AG20443 (cell line): ENCODE measurements around the gene SELPLG.
"Not testable (repeated sequence)": the region's sequence is repeated elsewhere in the genome, so short reads cannot be mapped to it uniquely, and the experiment has no call there.

Experiments
- DNase-seq: peaks from one replicate; pipeline ENCODE4 v3.0.0; 2012; ENCODE audit warnings: low spot score, mixed read lengths

Gene SELPLG

DNA sequence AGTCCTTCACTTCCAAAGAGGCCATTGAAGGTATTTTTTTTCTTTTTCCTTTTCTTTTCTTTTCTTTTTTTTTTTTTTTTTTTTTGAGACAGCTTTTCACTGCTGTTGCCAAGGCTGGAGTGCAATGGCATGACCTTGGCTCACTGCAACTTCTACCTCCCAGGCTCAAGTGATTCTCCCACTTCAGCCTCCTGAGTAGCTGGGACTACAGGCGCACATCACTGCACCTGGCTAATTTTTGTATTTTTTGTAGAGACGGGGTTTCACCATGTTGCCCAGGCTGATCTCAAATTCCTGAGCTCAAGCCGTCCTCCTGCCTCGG lies 14.8 kb downstream of the SELPLG start:
- DNase-seq, result not testable (repeated sequence)

- peak; percentile 88 for DNase-seq
These were observed 15.4 kb downstream of the SELPLG start for GRCh38 chr12:108618079-108618952.

DNA sequence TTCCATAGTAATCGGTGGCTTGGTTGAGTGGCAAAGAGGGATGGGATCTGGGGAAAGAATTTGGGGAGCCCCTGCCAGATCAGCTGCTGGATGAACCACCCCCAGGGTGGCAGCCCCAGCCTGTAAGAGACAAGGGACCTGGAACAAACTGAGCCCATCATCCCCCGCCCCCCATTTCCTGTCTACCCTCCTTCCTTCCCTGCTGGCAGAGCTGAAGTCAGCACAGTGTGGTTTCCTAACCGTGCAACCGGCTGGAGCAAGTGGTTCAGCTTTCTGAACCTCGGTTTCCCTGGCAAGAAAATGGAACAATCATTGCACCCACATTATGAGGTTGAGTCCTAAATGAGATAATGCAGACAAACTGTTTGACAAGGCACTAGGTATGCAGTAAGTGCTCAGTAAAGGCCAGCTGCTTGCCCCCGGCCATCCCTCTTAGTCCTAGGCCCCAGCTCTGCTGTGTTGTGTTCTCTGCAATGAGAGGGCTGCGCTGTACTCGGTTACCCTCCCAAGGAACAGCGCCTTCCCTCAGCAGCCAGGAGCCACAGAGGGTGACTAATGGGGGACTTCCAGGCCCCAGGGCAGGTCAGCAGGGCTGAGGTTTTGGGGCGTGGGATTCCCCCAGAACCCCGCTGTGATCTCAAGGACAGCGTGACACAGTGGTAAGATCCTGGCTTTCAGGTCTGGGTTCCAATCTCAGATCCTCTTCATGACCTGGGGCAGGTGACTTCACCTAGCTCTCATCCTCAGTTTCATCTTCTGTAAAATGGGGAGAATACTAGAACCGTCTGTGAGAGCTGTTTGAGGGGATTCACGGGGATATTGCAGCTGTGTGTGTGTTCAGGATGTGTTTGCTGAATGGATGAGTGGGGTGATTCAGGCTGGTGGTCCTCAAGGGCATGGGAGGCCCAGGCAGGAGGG lies 16.5 kb downstream of the SELPLG start:
- DNase-seq, result no peak

DNA sequence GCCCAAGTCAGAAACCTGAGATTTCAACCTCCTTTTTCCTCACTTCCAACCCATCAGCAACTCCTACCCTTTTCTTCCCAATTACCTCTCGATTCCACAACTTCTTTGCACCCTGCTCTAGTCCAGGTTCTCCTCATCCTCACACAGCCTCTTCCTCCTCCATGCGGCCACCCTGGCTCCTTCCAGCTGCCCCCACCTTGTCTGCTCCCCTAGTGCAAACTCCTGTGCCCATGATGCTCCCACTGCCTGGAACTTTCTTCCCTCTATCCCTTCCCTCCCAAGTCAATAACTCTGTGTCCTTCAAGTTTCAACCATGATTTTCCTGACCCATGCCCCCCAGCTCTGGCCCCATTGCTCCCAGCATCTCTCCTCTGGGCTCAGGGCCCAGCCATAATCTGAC lies 17.3 kb downstream of the SELPLG start:
- no peak for DNase-seq

DNA sequence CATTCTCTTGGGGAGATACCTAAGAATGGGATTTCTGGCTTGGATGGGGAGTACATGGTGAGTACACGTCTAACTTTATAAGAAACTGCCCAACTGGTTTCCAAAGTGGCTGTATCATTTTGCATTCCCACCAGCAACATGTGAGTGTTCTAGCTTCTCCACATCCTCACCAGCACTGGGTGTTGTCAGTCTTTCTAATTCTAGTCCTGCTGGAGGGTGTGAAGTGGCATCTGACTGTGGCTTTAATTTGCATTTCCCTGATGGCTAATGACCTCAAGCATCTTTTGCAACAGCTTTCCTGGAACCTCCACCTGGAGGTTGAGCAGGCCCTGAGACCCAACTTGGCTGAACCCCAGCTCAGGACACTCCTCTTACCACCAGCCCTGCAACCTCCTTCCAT lies 17.8 kb downstream of the SELPLG start:
- no peak for DNase-seq

GRCh38 chr12:108614639-108615038 lies 19.1 kb downstream of the SELPLG start:
- DNase-seq, result no peak

GRCh38 chr12:108614041-108614440 lies 19.7 kb downstream of the SELPLG start:
- no peak for DNase-seq

- DNase-seq, result no peak
These were observed 20.1 kb downstream of the SELPLG start for GRCh38 chr12:108613548-108613947.

GRCh38 chr12:108612788-108613282 lies 20.9 kb downstream of the SELPLG start:
- no peak for DNase-seq

- peak; percentile 83 for DNase-seq
These were observed 21.7 kb downstream of the SELPLG start for GRCh38 chr12:108611884-108612415.

DNA sequence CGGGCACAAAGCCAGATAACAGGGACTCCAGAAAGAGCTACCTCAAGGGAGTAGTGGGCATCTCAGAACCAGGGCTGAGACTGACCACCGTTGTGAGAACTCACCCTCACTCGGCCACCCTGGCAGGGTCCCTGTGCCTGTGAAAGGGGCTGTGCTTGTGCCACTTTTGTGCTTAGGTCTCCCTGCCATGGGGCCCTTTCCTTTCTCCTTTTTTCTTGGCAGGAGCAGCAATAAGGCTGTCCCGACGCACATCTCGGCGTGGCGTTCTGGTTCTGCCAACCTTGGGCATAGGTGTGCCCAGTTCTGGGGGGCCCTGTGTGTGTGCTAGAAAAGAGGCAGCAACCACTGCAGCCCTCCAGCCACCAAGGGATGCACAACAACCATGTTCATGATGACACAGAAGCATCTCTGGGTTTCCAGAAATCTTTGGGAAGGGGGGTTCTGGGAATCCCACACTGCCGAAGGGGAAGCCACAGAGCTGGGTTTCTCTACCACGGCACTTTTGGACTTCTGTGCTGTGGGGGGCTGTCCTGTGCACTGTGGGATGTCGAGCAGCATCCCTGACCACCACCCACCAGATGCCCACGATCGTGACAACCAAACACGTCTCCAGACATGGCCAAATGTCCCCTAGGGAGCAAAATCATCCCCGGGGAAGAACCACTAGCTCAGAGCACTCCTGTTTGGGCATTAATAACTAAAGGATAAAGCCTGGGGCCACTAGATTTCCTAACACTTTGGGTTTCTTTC lies 22.7 kb downstream of the SELPLG start:
- DNase-seq, result no peak

GRCh38 chr12:108610336-108610815 lies 23.3 kb downstream of the SELPLG start:
- DNase-seq, result no peak

DNA sequence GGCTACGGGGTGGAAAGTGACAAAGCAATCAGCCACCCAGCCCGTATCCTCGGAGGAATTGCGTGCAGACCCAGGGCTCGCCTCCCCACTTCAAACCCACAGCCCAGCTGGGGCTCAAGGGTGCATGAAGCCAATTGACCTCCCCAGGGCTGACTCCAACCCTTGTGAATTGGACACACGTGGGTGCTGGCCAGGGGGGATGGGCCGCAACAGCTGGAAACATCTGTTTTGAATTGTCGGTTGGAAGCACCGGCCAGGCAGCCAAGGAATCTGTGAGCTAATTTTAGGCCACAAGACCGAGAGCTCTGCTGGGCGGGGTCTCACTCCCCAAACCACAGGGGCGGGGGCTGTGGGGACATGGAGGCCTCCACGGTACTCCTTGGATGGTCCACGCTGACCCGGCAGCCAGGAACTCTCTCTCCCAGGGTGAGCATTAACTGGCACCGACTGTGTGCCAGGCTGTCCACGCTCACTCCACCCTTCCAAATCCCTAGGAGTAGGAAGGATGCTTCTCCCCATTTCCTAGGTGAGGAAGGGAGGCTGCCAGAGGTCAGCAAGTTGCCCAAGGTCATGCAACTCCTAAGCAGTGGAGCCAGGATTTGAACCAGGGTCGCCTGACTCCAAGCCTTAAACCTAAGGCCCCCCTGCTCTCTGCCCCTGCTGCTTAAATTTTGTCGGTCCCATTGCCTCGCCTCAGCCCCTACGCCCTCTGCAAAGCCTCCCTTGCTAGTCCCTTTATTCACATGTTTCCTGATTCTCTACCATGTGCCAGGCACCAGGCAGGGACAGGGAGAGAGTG lies 24.0 kb downstream of the SELPLG start:
- DNase-seq, result peak; percentile 91

DNA sequence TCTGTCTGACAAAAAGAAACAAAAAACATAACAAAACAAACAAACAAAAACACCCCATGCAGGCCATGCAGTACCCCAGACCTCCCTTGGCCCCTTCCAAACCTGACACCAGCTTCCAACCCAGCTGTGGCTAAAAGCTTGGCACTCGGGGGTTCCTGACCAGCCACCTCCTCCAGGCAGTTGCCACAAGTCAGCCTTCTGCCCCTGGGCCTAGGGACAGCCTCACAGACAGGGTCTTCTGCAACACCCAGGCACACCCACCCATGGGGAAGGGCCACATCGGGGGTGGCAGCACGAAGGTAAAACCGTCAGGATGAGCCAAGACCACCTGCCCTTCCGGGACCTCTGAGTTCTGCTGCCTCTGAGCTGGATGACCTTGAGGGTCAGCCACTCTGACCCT lies 25.1 kb downstream of the SELPLG start:
- no peak for DNase-seq

- no peak for DNase-seq
These were observed 25.6 kb downstream of the SELPLG start for GRCh38 chr12:108607981-108608600.

DNA sequence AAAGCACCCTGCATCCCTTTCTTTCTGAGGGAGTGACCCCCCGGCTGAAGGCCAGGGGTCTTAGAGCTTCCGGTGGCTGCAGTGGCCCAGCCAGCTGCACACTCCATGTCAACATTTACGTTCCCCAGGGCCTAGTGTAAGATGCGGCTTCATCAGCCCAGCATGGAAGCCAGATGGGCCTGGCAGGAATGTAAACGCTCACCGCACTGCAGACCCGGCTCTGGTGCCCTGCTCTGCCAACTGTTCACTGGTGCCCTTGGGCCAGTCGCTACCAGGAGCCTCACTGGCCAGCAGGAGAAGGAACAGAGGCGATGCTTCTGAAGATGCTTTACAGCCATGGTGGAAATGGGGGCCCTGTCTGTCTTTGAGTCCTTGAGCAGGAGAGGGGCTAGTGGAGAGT lies 27.2 kb downstream of the SELPLG start:
- no peak for DNase-seq

- no peak for DNase-seq
These were observed 27.8 kb downstream of the SELPLG start for GRCh38 chr12:108605690-108606406.

DNA sequence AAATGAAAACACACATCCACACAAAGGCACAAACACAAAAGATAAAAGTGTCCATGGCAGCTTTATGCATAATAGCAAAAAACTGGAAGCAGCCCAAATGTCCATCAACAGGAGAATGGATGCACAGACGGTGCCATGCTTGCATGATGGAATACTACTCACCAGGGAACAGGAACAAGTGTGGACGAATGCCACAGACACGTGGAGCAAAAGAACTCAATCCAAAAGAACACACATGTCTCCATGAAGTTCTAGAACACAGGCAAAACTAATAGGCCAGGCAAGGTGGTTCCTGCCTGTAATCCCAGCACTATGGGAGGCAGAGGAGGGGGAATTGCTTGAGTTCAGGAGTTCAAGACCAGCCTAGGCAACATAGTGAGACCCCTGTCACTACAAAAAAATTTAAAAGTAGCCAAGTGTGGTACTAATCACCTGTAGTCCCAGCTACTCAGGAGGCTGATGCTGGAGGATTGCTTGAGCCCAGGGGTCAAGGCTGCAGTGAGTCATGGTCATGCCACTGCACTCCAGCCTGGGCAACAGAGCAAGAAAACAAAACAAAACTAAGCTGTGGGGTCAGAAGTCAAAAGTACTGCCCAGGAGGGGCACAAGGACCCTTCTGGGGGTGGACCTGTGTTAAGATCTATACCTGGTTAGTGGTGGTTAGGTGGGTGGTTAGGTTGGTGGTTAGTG lies 28.5 kb downstream of the SELPLG start:
- DNase-seq, result no peak
